NCI-H446 (cell line): ENCODE results near the gene RAB33A.
"Not testable (repeated sequence)": the region's sequence is repeated elsewhere in the genome, so short reads cannot be mapped to it uniquely, and the experiment has no call there.

Experiments used
- DNase-seq, 2 experiments: peaks; one replicate each; lab custom pipeline; 2025; lab: John Stamatoyannopoulos, UW

Gene RAB33A

DNA sequence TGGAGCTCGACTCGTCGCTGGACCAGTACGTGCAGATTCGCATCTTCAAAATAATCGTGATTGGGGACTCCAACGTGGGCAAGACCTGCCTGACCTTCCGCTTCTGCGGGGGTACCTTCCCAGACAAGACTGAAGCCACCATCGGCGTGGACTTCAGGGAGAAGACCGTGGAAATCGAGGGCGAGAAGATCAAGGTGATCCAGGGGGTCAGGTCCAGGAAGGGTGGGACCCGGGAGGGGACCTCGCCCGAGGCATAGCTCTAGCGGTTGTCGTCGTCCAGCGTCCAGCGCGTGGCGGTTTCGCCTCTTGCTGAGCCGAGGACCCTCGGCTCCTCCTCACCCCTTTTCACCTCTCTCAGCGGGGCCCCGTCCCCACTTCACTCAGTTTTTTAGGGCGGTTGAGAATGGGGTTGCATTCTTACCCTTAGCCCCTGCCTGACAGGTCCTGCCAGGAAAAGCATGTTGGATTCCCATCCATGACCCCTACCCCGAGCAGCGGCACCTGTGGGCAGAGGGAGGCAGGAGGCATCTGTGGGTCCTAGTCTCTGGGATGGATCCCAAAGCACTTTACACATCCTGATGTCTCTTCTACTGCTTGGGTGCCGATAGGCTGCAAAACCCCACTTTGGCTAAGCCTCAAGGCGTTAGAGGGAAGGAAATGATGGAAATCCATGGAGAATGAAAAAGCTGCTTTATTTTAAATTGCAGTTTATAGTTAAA, 524 bp downstream of the RAB33A start:
- no peak for DNase-seq

DNA sequence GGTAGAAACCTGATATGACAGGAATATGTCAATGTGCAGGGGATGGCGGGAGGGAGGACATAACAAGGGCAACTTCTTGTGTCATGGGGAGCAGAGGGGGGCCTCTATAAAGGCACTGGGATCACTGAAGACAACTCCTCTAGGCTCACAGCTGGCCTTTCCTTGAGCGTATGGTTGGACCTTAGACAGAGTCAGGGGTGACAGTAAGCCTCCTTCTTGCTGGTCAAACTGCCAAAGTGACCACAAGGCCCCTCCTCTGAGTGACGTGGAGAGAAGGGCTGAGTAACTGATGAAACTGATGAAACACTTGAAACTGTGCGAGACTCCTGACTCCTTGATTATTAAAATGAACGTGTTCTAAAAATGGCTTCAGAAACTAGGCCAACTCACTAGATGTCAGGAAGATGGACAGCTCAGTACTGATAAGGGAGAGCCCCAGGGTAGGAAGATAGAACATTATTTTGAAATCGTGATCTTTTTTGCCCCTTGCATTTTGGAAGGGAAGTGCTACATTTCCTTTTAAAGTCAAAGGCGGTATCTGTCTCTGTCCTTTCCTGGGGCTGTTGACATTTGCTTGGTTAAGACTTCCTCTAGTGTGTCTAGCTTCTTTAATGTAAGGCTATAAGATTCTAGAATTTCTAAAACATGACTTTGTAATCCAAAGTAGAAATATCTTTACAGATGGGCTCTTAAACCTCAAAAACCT, 1.6 kb downstream of the RAB33A start:
- DNase-seq: no peak

DNA sequence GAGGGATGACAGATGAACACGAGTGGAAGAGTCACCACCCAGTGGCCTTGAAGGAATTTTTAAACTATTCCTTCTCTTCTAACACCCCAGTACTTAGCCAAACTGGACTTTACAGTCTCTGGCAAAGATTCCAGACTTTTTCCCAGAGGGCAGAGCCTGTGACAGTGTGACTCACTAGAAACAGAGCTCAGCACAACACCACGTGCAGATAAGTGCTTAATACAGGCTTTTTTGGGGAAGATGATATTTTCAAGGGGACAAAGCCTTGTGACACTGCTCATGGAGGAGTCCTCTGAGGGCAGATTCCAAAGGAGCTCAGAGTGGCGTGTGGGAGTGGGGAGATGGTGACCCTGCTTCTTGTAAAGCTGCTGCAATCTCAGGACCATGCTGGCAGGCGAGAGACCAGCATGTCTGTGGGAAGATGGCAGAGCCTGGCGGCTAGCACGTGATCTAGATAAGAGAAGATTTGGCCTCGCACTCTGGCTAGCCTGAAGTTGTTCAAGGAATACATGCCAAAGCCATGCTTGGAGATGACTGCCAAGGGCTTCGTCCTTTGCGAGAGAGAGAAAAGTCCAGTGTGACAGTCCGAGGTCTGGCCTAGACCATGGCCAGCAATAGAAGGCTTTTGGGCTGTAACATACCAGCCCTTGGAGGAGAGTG, 2.4 kb downstream of the RAB33A start:
- DNase-seq: no peak

DNA sequence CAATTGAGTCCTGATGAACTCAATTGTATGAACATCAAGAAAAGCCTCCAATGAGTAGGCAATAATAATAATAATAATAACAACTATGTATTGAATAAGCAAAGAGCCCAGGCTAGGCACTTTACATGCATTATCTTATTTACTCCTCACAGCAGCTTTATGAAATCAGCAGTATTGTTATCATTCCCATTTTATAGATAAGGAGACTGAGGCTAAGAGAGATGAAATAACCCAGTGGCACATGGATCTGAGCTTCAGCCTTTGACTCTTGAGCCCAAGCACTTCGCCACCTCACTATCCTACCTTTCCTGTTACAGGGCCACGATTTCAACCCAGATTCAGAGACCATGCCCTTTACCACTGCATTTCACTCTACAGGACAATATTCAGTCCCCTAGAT, 3.2 kb downstream of the RAB33A start:
- DNase-seq: no peak

DNA sequence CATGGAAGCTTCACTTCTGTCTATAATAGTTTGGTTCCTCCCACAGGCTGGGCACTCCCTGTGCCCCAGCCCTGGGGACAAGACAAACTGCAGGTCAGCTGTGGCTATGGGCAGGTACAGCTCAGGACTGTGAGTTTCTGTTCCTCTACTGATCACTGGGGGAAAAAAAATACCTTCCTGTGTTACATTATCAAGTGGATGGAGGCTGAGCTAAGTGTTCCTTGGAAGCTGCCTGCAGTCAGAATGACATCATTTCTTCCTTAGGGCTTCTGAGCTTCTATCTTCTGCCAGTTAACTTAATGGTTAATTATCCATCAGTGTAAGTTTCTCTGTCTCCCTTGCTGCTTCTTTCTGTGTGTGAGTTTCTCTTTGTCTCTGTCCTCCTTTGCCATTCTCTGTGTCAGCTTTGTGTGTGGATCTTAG, 4.6 kb downstream of the RAB33A start:
- DNase-seq: no peak

DNA sequence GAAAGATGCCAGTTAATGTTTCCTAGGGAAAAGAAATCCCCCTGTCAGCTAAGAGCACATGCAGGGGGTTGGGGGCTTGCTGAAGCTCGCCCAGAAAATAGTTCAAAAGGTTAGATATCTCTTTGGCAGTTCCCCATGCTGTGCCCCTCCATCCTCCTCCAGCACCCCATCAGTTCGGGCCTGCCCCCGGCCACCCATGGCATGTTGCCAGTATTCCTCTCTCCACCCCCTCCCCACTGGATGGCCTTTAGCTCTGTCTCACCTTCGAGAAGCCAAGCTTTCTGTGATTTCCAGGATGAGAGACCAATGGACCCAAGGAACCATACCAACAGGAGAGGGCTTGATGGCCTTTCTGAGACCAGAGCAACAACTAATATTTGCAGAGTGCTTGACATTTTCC, 5.2 kb downstream of the RAB33A start:
- DNase-seq: no peak

DNA sequence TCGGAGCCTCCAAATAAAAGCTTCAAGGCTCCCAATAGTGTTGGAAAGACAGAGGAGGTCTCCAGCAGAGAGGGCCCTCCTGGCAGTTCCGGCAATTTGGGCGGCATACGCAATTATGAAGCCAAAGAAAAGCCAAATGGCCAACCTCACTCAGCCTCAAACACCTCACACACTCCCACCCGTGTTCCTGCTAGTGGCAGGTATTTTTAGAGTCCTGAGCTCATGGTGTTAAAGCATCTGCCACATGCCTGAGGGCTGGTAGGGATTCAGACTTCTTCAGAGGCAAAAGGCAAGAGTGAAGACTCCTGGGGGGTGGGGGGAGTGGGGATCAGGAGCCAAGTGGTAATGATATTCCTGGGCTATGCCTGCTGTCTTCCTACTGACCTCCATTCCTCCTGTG, 7.4 kb downstream of the RAB33A start:
- no peak for DNase-seq

DNA sequence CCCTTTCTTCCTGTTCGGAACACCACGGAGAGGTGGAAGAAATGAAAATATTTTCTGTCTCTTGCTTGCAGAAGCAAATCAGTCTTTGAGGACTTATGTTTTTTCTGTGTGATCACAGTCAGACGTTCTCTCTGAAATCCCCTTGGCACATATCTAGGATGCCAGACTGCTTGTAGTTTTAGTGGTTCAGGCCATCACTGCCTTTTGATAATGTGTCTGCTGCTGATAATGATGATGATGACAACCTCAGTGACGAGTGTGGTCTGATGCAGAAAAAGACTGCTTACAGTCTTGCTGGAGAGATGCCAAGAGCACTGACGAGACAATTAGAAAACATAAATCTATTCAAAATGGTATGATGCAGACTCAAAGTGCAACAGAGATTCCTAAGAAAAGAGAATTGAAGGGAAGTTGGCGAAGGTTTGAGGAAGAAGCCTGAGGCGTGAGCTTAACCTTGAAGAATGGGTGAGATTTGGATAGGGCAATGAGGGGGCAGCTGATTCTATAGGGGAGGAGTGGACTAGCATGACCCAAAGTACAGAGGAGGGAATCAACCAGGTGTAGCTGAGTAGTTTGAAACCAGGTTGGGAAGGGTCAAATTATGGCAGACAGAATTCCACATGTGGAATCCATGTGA, 7.9 kb downstream of the RAB33A start:
- no peak for DNase-seq

DNA sequence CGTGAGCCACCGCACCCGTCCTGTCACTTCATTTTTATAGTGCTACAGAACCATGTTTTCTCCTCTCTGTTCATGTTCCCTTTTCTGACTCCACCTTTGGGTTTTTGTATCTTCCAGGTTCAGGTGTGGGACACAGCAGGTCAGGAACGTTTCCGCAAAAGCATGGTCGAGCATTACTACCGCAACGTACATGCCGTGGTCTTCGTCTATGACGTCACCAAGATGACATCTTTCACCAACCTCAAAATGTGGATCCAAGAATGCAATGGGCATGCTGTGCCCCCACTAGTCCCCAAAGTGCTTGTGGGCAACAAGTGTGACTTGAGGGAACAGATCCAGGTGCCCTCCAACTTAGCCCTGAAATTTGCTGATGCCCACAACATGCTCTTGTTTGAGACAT, 12.4 kb downstream of the RAB33A start:
- no peak for DNase-seq

DNA sequence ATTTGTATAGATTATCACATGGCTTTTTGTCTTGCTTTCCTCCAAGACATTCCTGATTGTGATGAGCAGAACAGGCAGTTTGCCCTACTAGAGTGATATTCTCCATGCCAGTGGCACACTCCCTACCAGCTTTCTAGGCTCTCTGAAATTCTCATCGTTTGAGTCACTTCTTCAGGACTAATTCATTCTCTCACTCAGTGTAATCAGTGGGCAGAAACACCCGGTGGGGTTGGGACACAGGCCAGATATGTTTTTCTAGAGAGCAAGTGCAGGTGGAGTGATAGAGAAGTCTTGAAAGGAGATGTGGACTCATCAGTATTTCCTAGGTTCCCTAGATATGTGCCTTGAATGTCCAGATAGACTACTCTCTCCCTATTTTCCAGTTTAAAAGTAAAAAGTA, 13.1 kb downstream of the RAB33A start:
- no peak for DNase-seq

DNA sequence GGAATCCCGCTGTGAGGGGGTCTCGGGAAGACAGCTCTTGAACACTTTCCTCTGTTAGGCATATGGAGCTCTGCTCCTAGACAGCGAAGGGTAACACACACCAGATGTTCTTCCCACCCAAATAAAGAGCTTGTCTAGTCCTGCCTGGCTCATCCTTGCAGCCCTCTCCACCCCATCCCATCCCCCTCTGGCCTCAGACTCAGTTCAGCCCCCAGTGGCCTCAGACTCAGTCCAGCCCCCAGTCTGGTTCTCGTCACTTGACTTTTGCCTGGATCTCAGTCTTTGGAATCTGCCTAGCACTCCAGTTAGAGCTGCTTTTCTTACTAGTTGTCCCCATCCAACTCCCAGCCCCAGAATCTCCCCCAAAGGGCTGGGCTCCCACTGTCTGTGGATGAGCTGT, 14.9 kb downstream of the RAB33A start:
- no peak for DNase-seq

DNA sequence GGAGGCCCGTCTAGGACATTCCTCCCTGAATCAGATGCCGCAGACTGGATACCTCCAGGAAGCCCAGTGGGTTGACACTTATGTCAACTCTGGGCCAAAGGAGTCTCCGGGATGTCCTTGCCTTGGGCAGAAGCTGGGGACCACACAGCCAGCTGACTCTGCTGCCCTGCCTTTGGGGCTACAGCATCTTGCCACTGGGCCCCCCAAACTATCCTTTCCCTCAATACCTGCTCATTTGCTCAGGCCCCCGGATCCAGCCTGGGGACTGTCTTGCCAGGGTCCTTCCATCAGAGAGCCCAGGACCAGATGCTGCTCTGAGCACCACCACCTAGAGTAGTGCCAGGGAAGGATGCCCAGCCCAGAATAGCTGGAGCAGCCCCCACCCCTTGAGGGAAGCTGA, 19.0 kb downstream of the RAB33A start:
- no peak for DNase-seq

DNA sequence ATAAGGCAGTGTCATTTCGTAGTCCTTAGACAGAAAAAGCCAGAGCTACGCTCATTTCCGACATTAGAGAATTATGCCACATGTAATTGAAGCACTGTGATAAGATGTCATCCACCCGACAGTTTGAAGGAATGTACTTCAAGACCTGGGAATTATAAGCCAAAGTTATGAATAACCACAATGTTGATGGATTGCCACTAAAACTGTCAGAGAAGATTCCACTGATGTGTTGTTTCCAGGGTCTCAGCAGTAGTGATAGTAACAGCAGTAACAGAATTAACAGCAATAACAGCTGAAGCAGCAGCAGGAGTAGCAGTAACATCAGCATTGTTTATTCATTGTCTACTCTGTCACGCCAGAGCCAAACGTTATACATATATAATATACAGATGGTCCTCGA, 24.7 kb downstream of the RAB33A start:
- no peak for DNase-seq

DNA sequence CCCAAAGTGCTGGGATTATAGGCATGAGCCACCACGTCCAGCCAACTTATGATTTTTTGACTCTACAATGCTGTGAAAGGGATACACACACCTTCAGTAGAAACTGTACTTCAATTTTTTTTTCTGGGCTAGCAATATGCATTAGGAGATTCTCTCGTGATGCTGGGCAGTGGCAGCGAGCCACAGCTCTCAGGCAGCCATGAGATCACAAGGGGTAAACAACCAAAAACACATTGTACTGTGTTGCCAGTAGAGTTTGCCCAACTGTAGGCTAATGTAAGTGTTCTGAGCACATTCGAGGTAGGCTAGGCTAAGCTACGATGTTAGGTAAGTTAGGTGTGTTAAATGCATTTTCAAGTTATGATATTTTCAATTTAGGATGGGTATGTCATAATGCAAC, 25.7 kb downstream of the RAB33A start:
- no peak for DNase-seq

DNA sequence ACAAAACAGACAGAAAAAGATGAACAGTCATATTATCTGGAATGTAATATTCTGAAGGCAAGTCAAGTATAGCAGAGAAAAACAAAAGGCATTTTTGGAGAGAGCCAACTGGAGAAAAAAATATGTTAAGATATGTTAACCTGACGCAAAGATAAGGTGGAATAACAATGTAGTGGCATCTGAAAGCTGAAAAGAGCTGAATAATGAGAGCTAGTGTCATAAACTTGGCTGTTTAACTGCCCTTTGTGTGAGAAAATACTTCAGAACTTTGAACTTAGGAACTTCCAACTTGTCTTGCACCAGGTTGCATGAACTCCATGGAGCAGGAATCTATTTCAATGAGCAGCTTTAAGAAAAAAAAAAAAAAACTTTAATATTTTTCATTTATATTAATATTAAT, 32.9 kb downstream of the RAB33A start:
- DNase-seq: no peak

DNA sequence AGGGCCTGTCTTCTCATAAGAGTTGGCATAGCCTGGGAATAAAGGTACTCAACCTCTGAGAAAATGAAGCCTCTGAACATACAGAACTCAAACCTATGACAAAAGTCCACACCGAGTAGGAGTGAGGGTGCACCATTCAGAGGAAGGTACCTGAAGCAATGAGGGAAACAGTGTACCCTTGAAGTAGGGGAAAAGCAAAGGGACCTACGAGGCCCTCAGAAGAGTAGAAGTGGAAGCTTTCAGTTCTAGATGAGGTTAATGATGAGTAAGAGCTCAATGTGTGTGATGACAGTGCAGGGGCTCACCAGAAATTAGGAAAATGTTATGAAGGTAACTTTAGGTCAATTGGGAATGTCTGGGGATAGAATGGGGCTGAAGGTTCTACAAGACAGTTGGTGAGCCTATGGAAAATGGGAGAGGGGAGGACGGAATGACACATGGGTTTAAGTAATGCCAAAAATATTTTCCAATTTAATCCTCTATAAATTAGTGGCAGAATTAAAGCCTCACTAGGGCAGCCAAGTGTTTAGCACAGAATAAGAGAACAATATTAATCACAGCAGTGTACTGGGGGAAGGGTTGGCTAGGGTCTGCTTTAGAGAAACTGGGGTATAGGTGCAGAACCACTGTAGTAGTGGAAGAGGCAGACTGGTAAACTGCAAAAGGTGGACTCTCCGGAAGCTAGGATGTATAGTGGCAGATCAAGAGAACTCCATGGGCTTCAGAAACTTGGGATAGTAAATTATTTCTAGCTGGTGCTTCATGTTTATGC, 39.8 kb downstream of the RAB33A start:
- no peak for DNase-seq

DNA sequence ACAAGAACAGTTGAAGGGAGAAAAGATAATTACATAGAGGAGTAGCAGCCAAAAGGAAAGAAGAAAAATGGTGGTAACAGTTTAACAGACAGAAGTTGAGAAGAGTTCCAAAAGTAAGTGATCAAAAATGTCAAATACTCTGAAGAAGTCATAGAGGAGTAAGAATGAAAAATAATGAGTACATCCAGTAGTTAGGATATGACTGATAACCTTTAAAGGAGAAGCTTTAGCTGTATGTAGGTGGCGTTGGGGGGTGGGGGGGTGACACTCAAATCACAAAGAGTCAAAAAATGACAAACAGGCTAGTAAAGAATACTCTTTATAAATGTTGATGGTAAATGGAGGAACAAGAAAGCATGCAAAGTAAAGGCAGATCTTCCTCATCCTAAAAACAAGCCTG, 40.6 kb downstream of the RAB33A start:
- no peak for DNase-seq

DNA sequence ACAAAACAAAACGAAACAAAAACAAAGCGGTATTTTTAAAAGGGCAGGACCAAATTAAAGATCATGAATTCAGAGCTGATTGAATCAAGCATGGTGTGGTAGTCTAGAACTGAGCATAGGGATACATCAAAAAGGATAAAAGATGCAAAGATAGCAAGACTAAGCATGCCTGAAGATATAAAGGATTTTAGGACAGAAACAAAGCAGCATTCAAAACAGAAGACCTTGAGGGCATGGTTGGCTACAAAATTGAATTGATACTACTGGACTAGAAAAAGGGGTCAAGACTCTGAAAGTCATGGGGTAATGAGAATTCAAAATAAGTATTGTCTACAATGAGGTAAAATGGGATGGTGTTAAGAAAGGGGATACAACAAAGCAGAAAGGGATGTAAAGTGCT, 41.6 kb downstream of the RAB33A start:
- DNase-seq: no peak

DNA sequence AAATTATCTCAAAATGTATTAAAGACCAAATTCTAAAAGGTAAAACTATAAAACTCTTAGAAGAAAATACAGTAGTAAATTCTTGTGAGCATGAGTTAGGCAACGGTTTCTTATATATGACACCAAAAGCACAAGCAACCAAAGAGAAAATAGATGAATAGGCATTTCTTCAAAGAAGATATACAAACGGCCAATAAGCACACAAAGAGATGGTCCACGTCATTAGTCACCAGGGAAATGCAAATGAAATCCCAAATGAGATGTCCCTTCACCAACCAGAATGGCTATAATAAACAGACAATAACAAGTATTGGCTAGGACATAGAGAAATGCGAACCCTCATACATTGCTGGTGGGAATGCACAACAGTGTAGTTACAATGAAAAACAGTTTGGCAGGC, 44.6 kb downstream of the RAB33A start:
- DNase-seq: no peak

DNA sequence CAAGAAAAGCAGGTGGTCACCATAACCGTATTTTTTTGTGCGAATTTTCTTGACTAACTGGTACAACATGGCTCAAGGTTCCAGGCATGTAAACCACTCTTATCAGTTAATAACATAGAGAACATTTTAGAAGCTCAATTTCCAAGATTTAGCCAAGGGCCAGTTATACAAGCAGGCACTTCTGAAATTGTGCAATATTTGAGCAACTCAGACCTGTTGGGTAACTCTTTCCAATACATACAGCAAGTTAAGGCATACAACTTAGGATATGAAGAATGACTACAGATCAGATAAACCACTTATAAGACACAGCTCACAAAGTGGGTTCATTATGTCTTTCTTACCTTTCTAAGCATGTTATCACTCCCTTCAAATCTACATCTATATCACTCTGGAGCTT, 53.0 kb downstream of the RAB33A start:
- no peak for DNase-seq

DNA sequence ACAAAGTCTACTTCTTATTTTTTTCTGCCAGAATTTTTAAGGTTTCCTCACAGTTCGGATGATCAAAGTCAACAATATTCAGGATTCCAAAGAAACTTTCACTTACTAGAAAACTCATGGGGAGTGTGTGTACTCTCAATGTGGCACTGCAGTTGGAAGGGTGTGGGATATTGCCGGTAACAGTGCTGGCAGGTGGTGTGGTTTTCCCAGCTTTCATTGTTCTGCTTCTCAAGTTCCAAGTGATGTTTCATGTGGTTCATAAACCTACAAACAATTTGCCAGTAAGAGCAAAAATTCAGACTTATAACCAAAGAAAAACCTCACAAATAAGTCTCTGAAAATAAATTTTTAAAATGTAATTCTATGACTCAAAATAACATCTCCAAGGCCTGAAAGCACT, 57.1 kb downstream of the RAB33A start:
- DNase-seq: no peak

DNA sequence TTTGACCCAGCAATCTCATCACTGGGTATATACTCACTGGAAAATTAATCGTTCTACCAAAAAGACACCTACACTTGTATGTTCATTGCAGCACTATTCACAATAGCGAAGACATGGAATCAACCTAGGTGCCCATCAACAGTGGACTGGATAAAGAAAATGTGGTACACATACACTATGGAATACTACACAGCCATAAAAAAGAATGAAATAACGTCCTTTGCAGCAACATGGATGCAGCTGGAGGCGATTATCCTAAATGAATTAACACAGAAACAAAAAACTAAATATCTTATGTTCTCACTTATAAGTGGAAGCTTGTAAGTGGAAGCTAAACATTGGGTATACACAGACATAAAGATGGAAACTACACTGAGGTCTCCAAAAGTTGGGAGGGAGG, 59.4 kb downstream of the RAB33A start:
- not testable (repeated sequence) for DNase-seq
